Measurements from ENCODE around the gene OR5H6. TPM values are rescaled to one million over a fixed set of nuclear protein-coding genes. Genes with fewer than 3 reads are reported as not detected.

The OR5H6 gene
- not detected in 2 replicates for total RNA-seq

DNA sequence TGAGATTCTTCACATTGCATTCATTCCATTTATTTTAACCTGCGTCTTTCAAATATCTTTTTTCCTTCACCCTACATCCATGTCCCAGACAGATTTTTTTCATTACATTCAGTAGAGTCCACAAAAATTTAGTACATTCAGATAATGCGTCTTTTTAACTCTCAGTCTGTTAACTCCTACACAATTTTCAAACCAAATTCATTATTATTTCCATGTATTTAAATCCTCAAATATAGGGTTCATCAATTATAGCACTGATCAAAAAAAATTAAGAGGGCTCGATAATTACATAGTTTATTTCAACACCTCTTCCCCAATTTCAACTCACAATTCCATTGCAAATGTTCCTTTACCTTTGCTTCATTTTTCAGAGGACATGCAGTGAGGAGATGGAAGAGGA is at the start of gene OR5H6:
Gene OR5H6, plus strand, starts transcription at position 301 of the 400 bp plus-strand sequence. Its CDS starts 89 bp downstream, at position 390.

GRCh38 chr3:98282205-98282604 is 18.2 kb downstream of the OR5H6 start, which contains the start of gene OR5H2:
Gene OR5H2, plus strand, starts transcription at chr3:98282505. Its CDS starts 398 bp downstream, at chr3:98282903.

Other genes with a start within 250 kb of the OR5H6 start
- gene GABRR3, start 228.9 kb upstream of the OR5H6 start, total RNA-seq: not detected in 2 replicates
- not detected in 2 replicates for gene OR5AC2, start 177.1 kb upstream of the OR5H6 start, total RNA-seq
- gene OR5H1, start 133.5 kb upstream of the OR5H6 start, total RNA-seq: not detected in 2 replicates
- gene OR5H14, start 116.8 kb upstream of the OR5H6 start, total RNA-seq: not detected in 2 replicates
- not detected in 2 replicates for gene OR5H15, start 97.5 kb upstream of the OR5H6 start, total RNA-seq
- not detected in 2 replicates for gene OR5H2, start 18.3 kb downstream of the OR5H6 start, total RNA-seq
- not detected in 2 replicates for gene OR5K4, start 89.6 kb downstream of the OR5H6 start, total RNA-seq
- not detected in 2 replicates for gene OR5K3, start 126.4 kb downstream of the OR5H6 start, total RNA-seq
- not detected in 2 replicates for gene OR5K1, start 199.0 kb downstream of the OR5H6 start, total RNA-seq
- not detected in 2 replicates for gene OR5K2, start 233.4 kb downstream of the OR5H6 start, total RNA-seq